Stimulated activated CD8-positive, alpha-beta memory T cell treated with anti-CD3 and anti-CD28 coated beads, Interleukin-2, amount 100 ng/mL, for 1 hour (primary cell): ENCODE measurements around the gene GNPNAT1.
"Not testable (repeated sequence)": the region's sequence is repeated elsewhere in the genome, so short reads cannot be mapped to it uniquely, and the experiment has no call there.

Source experiments
- DNase-seq, 2 donors: peaks; one replicate each; pipeline ENCODE4 v3.0.0-alpha.2; 2020; ENCODE audit warnings: low read depth in 2 of 2

The GNPNAT1 gene

DNA sequence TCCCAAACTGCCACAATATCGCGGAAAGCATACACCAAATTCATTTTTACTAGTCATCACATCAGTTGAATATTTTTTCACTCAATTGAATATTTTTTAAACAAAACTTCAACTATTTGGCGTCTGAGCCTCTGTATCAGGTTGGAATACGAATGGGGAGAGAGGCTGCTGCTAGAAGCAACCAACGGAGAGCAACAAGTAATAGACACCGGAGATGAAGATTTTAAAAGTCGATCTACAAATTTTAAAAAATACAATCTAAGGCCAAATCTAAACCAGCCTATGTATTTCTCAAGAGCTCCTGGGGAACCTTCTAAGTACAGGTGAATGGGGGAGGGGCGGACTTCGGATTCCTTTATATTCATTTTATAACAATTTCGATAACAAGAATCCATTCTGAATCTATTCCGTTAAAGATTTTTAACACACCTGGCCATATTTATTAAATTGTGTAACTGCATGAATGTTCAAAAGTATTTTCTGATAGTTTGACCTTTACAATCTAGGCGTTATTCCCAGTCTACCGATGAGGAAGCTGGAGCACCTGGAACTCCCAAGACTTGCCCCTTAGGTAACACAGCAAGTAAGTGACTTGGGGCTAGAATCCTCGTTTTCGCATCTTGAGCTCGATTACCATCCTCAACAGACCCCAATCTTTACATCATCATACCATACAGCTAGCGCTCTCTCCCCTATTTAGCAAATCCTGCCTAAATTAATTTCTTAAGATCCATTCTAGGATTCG, 1.2 kb downstream of the GNPNAT1 start:
- DNase-seq = no peak

DNA sequence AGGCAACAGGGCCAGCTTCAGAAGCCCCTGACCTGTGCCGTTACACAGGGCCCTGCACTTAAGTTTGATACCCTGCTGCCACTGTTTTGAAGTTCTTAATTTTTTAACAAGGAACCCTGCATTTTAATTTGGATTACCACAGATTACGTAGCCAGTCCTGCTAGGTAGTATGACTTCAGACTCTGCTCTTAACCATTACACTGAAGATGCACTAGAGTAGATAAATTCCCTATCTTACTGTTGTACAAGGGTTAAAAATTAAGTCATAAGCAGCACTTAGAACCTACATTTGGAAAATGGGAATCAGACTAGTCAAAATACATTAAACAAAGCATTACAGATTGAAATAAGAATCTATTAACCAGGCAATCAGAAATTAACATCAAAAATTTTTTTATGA, 2.3 kb downstream of the GNPNAT1 start:
- no peak for DNase-seq

DNA sequence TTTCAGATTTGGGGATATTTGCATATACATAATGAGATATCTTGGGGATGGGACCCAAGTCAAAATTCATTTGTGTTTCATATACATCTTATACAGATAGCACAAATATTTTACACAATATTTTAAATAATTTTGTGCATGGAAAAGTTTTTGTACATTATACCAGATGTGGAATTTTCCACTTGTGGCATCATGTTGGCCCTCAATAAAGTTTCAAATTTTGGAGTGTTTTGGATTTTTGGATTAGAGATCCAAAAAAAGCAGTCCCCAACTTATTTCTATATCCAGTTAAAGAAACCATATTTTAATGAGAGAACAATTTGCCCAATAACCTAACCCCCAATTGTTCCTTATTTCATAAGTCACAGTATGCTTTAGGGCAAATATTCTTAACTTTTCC, 4.5 kb downstream of the GNPNAT1 start:
- DNase-seq = no peak

DNA sequence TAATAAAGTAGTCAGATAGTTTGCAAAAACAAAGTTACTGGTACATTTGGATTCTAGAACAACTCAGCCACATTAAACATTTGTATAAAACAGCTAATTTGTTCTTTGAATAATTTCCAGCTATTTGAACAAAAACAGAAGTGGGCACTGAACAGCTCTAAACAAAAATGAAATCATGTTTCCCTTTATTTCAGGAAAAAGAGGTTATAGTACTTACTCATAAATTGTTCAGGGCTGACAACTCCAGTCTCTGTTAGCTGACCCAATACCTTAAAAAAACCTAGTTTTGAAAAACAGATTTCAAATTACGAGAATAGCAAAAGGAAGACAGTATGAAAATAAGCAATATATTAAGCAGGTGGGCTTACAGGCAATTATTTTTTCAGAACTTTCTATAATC, 8.2 kb downstream of the GNPNAT1 start:
- no peak for DNase-seq

DNA sequence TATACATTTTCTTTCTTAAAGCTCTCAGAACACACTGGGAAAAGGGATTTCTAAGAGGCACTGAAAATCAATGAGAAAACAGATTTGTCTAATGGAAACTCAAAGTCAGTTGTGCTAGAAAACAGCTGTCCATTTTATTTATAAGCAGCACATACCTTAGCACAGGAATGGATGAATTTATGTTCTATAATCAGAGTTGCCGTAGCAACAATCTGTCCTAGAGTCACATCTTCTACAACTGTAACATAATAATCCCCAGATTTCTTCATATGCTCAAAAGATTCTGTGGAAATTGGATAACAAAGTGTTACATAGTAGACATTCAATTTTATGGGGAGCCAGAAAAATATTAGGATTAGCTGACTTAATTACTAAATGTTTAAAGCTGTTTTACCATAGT, 9.8 kb downstream of the GNPNAT1 start:
- no peak for DNase-seq

DNA sequence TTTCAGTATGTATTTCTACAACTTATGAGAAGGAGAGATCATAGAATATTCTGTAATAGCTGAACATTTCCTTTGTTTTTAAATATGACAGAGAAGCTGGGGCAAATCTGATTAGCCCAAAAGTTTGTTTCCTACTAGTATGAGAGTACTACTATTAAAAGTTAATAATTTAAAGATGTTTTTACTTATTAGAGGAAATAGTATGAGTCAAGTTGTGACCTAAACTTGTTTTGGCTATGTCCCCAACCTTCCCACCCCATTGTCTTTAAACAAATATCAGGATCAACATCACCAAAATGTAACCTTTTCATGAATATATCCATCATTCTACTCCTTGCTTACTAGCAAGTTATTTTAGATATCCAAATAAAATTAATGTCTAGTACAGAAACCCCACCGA, 10.5 kb downstream of the GNPNAT1 start:
- DNase-seq = no peak

DNA sequence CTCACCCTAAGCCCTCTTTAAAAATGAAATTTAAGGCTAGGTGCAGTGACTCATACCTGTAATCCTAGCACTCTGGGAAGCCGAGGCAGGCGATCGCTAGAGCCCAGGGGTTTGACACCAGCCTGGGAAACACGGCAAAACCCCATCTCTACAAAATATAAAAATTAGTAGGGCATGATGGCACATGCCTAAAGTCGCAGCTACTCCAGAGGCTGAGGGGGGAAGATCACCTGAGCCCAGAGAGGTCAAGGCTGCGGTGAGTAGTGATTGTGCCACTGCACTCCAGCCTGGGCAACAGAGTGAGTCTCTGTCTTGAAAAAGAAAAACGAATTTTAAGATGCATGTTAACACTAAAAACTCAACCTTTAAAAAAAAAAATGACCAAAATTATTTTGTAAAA, 12.7 kb downstream of the GNPNAT1 start:
- DNase-seq = no peak

DNA sequence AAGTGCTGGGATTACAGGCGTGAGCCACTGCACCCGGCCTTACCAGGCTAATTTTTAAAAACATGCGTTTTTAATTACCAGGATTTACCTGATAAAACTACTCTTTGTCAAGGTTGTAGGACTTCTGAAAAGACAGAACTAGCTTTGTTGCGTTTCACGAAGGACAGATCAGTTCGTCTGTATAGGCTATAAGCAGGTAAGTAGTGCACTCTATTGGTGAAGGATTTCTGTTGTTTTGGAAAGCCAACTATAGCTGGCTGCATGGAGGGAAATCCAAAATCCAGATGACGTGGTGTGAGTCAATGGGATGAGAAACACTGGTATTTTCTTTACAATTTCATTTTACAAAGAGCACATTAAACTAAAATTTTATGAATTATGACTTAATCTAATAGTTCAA, 14.6 kb downstream of the GNPNAT1 start:
- DNase-seq = no peak

DNA sequence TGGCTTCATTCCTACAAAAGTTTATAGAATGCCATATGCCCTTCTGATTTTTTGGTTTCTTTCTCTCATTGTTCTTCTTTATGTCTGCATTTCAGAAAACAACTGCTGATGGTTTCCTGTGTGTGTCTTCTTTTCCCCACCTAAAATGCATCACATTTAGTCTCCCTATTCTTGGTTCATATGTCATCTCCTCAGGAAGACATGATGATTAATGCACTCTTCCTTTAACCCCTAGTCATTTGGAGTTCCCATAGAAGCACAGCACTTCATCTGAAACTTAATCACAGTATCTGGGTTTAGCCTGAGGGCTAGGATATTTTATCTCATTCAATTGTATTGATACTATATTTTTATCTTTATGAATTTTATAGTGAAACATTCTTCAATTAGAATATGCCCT, 21.5 kb downstream of the GNPNAT1 start:
- DNase-seq = no peak

DNA sequence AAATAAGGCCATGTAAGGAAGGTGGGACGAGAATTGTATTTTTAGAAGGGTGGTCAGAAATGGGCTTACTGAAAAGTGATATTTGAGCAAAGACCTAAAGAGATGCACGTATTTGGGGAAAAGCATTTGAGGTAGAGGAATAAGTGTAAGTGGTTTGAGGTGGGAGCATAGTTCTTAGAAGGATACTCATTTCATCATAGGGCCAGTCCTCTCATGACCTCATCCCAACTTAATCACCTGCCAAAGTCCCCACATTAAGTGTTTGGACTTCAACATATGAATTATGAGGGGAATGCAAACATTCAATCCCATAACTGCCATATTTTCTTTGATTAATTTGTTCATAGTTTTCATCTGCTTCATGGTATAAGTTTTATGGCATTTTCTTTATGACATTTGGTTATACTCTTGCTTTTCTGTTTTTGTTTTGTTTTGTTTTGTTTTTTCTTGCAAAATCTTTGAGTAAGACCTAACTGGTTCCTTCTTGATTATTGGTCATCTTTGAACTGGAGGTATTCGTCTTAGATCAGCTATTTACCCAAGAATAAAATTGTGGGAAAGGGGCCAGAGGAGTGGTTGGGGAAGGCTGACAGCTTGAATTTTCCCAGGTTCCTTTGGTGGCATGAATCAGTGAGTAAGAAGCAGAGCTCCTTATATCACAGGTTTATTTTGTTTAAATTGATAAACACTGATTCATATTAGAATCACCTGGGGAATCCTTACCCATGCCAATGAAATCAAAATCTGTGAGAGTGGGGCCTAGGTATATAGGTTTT, 24.2 kb downstream of the GNPNAT1 start:
- no peak for DNase-seq

DNA sequence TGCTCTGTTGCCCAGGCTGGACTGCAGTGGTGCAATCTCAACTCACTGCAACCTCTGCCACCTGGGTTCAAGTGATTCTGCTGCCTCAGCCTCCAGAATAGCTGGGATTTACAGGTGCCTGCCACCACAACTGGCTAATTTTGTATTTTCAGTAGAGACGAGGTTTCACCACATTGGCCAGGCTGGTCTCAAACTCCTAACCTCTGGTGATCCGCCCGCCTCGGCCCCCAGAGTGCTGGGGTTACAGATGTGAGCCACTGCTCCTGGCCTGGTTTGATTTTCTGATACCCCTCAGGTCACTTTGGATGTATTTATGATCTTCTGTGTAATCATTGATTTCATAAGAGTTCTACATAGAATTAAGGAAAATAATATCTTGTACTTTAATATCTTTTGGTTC, 28.5 kb downstream of the GNPNAT1 start:
- not testable (repeated sequence) for DNase-seq

DNA sequence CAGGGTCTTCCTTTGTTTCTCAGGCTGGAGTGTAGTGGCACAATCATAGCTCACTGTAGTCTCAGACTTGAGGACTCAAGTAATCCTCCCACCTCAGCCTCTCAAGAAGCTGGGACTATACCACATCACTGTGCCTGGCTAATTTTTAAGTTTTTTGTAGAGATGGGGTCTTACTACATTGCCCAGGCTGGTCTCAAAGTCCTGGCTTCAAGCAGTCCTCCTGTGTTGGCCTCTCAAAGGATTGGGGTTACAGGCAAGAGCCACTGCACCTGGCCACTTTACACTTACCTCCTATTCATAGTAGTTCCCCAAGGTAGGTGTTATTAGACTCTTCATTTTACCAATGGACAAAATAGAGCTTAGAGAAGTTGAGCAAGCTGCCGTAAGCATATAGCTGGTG, 32.3 kb downstream of the GNPNAT1 start:
- no peak for DNase-seq

DNA sequence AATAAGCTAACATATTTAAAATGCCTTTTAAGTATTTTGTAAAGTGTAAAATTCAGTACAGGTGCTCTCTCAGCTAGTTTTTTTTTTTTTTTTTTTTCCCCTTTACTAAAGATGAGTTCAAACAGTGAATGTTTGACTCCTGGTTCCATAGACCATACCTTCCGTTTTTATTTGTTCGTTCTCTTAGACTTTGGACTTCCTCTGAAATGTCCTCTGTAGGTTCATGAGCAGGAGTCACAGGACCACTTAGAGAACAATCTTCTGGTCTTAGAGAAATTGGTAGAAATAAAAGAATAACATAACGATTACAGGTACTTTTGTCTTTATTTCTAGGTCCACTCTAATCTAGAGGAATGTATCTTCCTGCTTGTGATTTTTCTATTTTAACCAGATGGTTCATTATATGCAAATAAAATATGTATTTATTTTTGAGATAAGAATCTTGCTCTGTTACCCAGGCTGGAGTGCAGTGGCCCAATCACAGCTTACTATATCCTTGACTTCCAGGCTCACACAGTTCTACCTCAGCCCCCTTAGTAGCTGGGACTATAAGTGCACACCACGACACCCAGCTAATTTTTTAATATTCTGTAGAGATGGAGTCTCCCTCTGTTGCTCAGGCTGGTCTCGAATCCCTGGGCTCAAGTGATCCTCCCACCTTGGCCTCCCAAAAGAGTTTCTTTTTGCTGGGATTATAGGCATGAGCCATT, 35.6 kb downstream of the GNPNAT1 start:
- DNase-seq = no peak

DNA sequence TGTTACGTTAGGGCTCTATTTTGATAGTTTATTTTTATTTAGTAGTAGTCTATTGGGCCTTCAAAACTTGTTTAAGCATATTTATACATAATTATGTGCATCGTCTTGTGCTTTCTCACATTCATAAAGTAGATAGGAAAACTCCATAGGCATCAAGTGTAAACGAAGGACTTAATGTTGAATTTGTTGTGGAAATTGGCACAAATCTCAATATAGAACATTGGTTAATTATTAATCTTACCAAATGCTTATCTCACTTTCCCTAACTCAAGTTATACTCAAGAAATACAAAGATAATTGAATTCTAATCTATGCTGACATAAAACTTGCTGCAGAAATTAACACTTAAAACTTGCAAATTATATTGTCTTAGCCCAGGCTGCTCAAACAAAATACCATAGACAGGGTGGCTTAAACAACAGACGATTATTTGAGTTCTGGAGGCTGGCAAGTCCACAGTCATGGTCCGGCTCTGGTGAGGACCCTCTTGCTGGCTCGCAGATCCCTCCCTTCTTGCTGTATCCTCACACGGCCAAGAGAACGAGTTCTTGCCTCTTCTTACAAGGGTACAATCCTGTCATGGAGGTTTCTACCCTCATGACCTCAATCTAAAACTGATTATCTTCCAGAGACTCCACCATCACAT, 42.6 kb downstream of the GNPNAT1 start:
- no peak for DNase-seq

DNA sequence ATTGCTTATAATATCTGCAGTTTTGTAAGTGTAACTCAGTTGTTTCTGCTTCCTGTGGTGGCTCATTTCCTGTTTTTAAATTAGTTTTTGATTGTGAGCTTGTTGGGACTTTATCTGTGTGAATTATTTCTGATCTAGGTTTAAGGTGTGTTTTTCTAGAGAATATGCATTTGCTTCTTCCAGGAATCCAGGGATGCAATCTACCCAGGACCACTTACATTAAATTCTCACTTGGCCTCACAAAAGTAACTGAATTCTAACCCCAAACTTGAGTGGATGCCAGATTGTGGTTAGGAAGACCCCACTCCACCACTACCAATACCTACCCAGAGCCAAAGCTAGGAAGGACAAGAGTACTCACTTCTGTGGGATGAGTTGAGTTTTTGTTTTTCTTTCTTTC, 49.5 kb downstream of the GNPNAT1 start:
- no peak for DNase-seq

DNA sequence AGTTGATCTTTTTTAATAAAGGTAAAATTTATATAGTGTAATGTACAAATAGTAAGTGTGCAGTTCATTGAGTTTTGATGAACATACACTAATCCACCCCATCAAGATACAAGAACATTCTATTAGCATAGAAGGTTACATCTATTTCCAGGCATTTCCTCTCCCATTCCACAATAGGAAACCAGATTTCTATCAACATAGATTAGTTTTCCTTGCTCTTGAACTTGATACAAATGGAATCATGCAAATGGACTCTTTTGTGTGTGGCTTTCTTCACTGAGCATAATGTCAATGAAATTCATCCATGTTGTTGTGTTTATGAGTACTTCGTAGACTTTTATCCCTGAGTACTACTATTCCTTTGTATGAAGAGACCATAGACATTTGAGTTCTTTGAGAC, 50.7 kb downstream of the GNPNAT1 start:
- DNase-seq = no peak

DNA sequence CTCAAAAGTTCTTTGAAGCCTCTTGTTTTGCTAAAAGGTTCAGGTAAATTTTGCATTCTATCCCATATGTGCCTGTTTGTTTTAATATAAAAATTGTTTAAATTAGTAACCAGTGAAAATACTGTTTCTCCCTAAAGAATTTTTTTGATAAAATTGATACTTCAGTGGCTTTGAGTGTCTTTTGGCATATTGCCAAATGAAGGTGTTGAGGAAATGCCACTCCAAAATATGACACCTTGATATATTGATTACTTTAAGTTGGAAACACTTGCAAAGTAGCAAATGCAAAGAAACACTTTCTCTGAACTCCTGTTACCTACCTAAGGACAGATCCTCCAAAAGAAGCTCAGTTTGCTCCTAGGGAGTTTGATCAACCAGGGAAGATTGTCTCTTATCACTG, 53.0 kb downstream of the GNPNAT1 start:
- DNase-seq = no peak

DNA sequence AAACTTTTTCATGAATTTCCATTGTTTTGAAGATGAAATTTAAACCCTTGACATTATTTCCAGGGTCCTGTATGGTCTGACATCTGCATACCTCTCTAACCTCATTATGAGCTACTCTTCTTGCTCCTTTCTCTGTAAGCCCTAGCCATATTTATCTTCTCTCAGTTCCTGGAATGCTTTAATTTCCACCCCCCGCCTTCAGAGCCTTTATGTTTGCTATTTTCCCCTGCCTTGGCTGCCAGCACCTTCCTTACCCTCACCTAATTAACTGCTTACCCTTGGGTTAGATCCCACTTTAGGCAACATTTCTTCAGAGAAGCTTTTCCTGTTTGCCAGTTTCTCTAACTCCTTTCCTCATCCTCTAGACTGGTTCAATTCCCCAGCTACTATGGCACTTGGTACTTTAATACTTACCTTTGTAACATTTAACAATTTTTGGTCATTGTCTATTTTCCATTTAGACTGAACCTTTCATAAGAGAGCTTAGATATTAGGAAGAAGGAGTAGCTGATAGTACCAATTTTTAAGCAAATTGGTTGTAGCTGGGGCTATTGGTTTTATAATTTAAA, 55.4 kb downstream of the GNPNAT1 start:
- DNase-seq = no peak

DNA sequence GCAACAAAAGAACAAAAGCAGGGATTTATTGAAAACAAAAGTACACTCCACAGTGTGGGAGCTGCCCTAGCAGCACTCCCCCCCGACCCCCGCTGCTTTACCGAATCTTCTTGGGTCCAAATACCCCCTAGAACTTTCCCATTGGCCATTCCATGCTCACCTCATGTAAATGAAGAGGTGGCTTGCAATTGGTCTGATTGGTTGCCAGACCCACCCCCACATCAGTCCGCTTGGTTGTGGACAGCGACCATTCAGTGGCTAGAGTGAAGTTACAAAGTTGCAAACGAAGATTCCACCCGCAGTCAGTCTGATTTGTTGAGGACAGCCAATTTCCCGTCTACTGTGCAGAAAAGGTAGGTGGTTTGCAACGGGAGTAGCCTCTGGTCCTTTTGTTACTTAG, 57.6 kb downstream of the GNPNAT1 start:
- DNase-seq = no peak

DNA sequence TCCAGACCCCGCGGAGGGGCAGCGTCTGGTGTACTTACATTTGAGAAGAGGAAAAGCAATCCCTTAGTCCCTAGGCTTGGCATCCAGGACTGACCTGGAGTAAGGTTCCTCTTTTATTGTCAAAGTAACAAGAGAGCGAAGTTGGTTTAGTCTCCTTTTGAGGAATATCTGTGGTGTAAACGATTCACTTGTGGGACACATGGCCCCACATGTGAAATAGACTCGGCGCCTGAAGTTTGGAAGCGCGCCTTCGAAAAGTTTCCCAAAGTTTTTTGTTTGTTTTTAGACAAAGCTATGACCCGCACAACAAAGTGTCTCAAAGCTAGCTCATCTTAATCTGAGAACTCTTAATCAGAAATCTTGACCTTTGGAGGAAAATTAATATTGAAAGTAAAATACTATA, 60.7 kb downstream of the GNPNAT1 start:
- DNase-seq = no peak

DNA sequence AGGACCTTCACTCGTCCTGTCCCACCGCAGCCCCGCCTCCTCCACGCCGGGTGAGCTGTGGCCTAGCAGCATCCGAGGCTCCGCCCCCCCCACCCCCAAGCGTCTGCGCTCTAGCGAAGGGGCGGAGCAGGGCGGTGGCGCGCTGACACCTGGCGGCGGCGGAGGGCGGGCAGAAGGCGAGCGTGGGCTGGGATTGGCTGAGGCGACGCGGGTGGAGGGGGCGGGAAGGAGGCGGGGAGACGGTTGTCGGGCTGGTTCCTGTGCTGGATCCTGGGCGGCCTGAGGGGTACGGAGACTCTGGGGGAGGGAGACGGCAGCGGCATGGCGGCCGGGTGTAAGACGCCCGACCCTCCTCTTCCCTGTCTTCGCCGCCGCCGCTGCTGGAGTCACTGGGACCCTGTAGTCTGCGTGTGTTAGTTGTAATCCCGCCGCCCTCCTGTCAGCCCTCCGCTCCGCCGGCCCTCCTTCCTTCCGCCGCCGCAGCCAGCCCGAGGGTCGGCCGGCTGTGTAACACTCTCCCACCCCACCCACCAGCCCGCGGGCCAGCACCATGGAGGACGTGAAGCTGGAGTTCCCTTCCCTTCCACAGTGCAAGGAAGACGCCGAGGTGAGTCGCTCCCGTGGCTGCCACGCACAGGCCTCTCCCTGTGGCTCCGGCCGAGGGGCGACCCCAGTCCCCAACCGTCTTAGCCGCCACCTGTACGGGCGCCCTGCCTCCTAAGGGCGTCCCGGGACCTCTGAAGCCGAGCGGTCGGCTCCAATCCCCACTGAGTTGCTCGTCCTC, 61.3 kb downstream of the GNPNAT1 start, which contains the start of gene STYX:
Gene STYX (plus strand): TSS at position 242 of the 784 bp plus-strand sequence. CDS start 309 bp downstream, at position 551.
- peak; percentile 95 to 98 for DNase-seq
